HG03342 (cell line): ENCODE results near the gene HMGCL.
A peak's percentile ranks its signal among the peaks of the same experiment; 100 is the strongest.
"Not testable (repeated sequence)": the region's sequence is repeated elsewhere in the genome, so short reads cannot be mapped to it uniquely, and the experiment has no call there.

Source experiments
- ATAC-seq: cut with Tn5 transposase; IDR thresholded peaks from one replicate; pipeline ENCODE4 v1.9.1; 2021; ENCODE audit warnings: mild to moderate bottlenecking, moderate library complexity; ENCODE audit not compliant: unreplicated experiment

The HMGCL gene

DNA sequence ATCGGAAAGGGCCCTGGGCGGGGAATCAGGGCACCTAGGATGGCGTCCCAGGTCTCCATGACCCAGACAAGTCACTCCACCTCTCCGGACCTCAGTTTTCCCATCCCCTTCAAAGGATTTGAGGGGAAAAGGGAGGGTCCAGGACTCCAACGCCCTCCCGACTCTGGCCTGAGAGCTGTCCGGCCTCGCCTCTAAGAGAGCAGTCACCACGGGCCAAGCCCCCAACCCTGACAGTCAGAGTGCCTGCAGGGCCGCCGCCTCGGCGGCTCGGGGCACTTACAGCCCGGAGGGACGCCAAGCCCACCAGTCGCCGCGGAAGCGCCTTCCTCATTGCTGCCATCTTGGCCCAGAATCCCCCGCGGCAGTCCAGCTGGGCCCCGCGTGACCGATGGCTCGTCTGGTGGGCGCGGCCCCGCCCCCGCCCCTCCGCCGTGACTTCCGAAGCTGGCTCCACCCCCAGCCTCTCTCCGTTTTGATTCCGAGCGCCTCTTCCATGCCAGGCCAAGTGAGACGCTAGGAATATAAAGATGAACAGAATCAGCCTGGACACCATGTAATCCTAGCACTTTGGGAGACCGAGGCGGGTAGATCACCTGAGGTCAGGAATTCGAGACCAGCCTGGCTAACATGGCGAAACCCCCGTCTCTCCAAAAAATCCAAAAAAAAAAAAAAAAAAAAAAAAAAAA, at the start of gene HMGCL:
HMGCL (minus strand) TSS at position 354 of the 686 bp plus-strand sequence; CDS start at position 340, 14 bp downstream.
- ATAC-seq, result peak; percentile 82

DNA sequence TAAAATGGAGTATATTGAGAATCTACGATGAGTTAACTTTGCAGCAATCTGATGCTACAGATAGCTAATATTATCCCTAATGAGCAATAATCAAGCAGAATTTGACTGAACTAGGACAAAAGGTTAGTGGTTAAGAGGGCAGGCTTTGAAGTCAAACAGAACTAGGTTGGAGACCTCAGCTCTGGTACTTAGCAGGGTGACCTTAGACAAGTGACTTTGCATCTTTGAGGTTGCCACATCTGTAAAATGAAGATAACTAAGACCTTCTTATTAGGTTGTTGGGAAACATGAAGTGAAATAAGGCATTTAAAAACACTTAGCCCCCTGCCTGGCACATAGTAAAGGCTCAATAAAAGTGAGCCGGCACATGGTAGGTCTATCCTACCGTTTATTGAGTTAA, 47.2 kb upstream of the HMGCL start:
- no peak for ATAC-seq

DNA sequence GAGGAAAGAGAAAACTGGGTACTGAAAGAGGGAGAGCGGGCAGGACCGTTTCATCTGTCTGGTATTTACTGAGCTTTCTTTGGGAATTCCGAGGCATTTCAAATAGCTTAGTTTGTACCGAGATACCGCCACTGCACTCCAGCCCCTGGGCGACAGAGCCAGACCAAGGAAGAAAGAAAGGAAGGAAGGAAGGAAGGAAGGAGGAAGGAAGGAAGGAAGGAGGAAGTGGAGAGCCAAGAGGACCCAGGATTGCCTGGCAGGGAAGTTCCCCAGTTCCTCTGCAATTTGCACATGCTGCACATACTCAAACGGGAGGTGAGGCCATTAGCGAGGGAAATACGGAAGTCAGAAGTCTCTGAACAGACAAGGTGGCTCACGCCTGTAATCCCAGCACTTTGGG, 43.8 kb upstream of the HMGCL start:
- ATAC-seq, result no peak

DNA sequence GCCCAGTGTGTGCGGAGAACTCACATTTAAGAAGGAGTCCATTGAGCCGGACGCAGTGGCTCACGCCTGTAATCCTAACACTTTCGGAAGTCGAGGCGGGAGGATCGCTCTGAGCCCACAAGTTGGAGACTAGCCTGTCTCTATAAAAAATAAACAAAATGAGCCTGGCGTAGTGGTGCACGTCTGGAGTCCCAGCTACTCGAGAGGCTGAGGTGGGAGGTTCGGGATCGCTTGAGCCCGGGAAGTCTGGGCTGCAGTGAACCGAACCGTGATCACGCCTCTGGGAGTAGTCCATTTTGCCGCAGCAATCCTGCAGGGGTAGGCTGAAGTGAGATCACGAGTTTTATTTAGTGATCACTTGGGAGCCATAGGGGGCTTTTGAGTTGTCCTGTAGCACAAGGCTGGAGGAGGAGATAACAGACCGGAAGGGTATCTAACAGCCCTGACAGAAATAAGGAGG, 43.4 kb upstream of the HMGCL start:
- no peak for ATAC-seq

DNA sequence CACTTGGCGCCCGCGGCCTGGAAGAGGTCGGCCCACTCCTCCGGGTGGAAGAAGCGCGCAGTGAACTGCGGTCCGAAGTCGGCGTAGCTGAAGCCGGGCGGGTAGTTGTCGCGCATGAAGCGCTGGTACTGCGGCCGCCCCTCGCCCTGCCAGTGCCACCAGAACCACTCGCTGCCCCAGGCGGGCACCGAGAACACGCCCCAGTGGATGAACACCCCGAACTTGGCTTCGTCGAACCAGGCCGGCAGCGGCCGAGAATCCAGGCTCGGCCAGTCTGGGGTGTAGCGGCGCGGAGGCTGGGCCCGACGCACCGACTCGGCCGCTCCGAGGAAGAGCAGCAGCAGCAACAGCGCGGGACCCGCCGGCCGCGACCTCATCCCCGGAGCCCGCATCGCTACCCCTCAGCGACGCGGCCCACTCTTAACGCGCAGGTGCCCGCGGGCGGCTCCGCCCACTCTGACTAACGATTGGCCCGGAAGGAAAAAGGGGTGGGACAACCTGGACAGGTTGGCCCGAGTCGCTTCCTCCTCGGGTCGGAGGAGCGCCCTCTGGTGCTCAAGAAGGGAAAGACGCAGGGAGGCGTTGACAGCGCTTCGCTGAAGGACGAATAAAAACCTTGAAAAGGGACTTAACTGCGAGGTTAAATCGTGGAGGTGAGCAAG, 42.8 kb upstream of the HMGCL start, which contains the start of gene FUCA1:
FUCA1 (minus strand) TSS at position 396 of the 662 bp plus-strand sequence; CDS start at position 392, 4 bp downstream.
- peak; percentile 93 for ATAC-seq

DNA sequence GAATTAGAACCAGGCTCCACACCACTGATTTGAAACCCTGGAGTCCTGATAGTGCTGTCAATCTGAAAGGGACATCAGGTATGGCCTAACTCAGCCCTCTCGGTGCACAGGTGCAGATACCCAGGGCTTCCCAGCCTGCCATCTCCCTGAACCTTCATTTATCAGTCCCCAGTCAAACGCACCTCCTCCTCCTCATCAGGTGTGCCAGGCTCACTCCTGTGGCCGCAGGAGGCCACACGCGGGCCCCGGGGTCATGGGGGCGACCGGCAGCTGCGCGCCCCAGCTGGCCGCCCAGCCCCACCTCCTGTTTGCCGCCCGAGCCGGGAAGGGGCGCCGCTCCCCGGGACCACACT, 42.3 kb upstream of the HMGCL start:
- ATAC-seq, result no peak

DNA sequence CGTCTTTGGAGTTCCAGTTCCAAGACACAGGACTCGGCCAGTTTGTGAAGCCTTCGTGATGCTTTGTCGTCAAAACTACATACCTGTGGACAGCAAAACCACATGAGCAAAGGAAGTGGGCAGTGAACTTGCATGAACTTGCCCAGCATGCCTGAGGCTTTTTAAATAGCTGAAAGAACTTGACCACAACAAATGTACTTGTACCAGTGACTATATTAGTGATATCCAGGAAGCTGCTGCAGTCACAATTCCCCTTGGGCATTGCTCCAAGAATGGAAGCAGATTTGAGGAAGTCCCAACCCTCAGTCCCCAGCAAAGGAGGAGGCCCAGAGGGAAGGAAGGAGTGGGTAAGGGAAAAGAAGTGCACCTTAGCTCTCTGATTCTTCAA, 40.3 kb upstream of the HMGCL start:
- ATAC-seq, result no peak

DNA sequence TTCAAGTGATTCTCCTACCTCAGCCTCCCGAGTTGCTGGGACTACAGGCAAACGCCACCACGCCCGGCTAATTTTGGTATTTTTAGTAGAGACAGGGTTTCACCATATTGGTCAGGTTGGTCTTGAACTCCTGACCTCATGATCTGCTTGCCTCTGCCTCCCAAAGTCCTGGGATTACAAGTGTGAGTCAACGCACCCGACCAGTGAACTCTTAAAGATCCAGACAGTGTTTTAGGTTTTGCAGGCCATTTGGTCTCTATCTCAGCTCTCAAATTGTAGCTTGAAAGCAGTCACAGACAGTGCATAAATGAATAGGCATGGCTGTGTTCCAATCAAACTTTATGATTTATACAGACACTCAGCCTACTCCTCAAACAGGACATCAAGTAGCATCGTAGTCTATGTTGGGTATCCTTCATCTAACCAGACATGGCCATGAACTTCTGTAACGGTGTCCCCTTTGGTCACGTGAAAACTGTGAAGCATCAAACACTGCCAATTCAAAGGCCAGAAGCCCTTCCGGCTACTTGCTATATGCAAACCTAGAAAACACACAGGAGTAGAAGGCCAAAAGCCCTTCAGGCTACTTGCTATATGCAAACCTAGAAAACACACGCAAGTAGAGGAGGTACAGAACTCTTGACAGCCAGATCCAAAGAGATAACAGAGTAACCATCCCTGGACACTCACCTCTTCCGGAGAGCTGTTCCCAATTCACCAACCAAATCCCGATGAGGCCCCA, 39.7 kb upstream of the HMGCL start:
- ATAC-seq, result no peak

DNA sequence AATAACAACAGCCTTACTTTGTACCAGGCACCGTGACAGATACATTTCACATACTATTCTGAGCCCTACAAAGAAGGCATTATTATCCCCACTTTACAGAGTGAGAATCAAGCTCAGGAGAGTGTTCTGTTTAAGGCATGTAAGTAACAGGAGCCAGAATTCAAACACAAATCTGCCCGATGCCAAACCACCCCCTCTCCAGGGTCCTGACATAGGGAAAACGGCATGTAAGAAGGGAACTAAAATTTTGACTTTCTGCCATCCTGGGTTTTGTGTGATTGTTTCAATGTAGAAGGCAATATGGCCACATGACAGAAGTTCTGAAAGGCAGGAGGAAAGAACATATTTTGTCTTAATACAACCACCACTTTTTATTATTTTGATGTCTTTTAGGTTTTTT, 37.4 kb upstream of the HMGCL start:
- ATAC-seq, result no peak

DNA sequence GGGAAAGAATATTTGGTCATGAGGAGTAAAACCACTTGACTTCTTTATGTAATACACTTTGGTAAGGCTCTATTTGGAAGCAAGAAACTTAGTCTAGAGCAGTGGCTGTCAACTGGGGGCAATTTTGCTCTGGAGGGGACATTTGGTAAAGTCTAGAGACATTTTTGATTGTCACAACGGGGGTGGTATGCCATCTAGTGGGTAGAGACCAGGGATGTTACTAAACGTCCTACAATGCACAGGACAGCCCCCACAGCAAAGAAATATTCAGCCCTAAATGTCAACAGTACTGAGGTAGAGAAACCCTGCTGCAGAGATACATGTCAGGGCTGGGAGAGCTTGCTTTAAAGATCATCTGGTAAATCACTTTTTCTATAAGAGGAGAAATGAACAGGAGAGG, 29.3 kb upstream of the HMGCL start:
- ATAC-seq, result no peak

DNA sequence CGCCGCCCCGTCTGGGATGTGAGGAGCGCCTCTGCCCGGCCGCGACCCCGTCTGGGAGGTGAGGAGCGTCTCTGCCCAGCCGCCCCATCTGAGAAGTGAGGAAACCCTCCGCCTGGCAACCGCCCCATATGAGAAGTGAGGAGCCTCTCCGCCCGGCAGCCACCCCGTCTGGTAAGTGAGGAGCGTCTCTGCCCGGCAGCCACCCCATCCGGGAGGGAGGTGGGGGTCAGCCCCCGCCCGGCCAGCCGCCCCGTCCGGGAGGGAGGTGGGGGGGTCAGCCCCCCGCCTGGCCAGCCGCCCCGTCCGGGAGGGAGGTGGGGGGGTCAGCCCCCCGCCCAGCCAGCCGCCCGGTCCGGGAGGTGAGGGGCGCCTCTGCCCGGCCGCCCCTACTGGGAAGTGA, 27.9 kb upstream of the HMGCL start:
- not testable (repeated sequence) for ATAC-seq

DNA sequence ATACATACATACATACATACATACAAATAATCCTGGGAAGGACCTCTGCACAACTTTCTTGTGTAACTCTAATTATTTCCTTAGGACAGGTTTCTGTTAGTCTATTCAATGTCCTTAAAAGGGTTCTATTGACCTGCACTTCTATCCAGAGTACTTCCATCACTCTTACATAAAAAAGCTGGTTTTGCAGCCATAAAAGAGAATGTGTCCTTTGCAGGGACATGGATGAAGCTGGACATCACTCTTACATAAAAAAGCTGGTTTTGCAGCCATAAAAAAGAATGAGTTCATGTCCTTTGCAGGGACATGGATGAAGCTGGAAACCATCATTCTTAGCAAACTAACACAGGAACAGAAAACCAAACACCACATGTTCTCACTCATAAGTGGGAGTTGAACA, 26.2 kb upstream of the HMGCL start:
- ATAC-seq, result not testable (repeated sequence)

DNA sequence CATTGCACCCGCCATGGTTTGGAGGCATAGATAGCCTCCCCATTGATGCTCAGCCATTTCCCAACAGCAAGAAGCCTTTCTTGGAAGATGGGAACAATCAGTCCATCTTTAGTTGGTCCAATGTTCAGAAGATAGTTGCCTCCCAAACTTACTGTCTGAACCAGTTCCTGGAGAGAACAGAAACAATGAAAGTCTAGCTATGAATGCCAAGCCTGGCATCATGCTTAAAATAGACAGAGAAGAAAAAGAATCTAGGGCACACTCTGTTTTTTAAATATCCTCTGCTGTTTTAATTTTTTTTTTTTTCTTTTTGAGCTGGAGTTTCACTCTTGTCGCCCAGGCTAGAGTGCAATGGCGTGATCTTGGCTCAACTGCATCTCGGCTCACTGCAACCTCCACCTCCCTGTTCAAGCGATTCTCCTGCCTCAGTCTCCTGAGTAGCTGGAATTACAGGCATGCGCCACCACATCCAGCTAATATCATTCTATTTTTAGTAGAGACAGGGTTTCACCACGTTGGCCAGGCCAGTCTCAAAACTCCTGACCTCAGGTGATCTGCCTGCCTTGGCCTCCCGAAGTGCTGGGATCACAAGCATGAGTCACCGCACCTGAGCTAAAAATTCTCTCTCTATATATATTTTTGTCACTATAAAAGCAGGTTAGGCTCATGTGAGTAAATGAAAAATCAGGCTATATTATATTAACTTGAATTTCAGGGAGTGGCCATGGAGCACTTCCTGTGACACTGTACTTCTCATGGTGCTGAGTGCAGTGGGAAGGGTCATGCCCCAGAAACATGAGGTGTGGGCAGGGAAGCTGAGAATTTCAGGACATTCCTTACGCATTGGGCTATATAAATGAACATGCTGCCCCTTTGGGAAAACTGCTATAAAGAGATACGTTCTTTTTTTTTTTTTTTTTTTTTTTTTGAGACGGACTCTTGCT, 23.7 kb upstream of the HMGCL start:
- ATAC-seq, result no peak

DNA sequence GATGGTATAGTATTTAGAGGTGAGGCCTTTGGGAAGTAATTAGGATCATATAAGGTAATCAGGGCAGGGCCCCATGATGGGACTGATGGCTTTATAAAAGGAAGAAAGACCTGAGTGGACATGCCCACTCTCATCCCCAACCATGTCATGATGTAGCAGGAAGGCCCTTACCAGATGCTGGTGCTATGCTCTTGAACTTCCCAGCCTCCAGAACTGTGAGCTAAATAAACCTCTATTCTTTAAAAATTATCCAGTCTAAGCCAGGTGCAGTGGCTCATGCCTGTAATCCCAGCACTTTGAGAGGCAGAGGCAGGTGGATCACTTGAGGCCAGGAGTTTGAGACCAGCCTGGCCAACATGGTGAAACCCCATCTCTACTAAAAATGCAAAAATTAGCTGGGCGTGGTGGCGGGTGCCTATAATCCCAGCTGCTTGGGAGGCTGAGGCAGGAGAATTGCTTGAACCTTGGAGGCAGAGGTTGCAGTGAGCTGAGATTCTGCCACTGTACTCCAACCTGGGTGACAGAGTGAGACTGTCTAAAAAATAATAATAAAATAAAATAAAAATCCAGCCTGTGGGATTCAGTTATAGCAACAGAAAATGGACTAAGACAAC, 22.4 kb upstream of the HMGCL start:
- not testable (repeated sequence) for ATAC-seq

DNA sequence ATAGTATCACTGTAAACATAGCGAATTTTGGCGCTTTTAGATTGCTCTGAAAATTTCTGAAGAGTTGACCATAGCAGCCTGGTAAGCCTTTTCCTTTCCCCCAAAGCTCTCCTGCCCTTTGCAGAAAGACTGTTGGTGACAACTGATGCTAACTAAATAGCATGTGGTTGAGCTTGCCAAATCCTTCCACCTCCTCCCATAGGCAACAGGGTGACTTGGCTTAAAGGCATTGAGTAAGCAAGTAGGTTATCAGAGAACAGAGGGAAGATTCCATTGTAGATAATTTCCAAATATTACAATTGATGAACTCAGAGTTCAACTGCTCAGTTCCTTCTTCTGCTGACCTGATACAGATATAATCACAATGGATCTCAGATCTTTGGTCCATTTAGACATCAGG, 19.9 kb upstream of the HMGCL start:
- no peak for ATAC-seq

DNA sequence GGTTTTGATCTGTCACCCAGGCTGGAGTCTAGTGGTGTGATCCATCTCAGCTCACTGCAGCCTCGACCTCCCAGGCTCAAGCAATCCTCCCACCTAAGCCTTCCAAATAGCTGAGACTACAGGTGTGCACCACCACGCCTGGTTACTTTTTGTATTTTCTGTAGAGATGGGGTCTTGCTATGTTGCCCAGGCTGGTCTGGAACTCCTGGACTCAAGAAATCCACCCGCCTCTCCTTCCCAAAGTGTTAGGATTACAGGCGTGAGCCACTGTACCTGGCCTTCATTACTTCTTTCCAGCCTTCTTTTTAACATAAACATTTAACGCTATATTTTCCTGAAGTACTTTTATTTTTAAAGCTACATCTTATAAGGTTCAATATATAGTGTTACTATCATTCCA, 18.4 kb upstream of the HMGCL start:
- no peak for ATAC-seq

DNA sequence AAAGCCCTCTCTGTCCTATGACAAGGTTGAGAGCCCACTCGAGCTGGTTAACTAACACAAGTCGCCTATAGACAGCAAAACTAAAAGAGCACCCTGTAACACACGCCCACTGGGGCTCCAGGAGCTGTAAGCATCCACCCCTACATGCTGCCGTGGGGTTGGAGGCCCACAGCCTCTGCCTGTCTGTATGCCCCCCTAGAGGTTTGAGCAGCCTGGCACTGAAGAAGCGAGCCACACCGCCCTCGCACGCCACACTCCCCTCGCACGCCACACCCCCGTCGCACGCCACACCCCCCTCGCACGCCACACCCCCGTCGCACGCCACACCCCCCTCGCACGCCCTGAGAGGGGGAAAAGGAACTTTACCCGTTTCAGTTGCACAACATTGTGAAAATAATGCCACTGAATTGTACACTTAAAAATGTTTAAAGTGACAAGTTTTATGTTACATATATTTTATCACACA, 13.2 kb upstream of the HMGCL start:
- peak; percentile 56 for ATAC-seq

DNA sequence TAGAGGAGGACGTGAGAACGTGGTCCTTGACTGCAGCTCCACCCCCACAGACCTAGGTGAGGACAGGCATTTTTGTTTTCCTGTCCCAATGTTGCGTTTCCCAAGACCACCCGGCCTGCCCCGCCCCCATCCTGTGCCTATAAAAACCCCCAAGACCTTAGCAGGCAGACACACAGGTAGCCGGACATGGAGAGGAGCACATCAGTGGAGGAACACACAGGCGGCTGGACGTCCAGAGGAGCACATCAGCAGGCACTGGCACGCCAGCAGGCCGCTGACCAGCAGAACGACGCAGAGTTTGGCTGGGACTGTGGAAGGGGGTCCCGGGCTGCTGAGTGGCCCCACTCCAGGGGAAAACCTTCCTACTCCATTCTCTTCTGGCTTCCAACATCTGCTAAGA, 12.7 kb upstream of the HMGCL start:
- no peak for ATAC-seq

DNA sequence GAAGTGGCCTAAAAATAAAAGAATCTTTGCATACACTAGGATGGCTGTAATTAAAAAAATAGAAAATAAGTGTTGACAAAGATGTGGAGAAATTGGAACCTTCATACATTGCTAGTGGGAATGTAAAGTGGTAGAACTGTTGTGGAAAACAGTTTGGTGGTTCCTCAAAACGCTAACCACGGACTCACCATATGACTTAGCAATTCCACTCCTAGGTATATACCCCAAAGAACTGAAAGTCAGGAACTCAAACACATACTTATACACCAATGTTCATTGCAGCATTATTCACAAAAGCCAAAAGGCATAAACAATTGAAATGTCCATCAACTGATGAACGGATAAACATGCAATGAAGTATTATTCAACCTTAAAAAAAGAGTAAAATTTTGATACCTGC, 10.8 kb upstream of the HMGCL start:
- no peak for ATAC-seq

DNA sequence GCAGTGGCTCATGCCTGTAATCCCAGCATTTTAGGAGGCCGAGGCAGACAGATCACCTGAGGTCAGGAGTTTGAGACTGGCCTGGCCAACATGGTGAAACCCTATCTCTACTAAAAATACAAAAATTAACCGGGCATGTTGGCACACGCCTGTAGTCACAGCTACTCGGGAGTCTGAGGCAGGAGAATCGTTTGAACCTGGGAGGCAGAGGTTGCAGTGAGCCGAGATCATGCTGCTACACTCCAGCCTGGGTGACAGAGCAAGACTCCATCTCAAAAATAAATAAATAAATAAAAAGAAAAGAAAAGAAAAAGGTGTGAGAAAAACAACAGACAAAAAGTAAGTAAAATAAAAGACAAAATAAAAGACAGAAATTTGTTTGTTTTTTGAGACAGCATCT, 8.9 kb upstream of the HMGCL start:
- not testable (repeated sequence) for ATAC-seq
